Kidney epithelial cell (primary cell): ENCODE results near the gene ARAP1. TPM values are rescaled to one million over a fixed set of nuclear protein-coding genes. Genes with fewer than 3 reads are reported as not detected.
A peak's percentile ranks its signal among the peaks of the same experiment; 100 is the strongest.

Source experiments
- DNase-seq: peaks from one replicate; pipeline ENCODE4 v3.0.0-alpha.2; 2010; ENCODE audit warnings: low read depth
- H3K27me3 ChIP-seq: 2 replicates; pipeline ENCODE4 v1.6.0; 2011; ENCODE audit warnings: low read length; ENCODE audit not compliant: control insufficient read depth, insufficient read depth
- H3K36me3 ChIP-seq: 2 replicates; pipeline ENCODE4 v1.5.1; 2011; ENCODE audit warnings: low read length; ENCODE audit not compliant: control insufficient read depth, insufficient read depth
- H3K4me3 ChIP-seq: 2 replicates; pipeline ENCODE4 v1.5.1; 2011; ENCODE audit warnings: low read depth, mild to moderate bottlenecking, control low read depth, low read length
- CTCF ChIP-seq: IDR thresholded peaks from 2 replicates; pipeline ENCODE4 v1.5.1; 2011; ENCODE audit warnings: mild to moderate bottlenecking, moderate library complexity, low read length, control low read depth, inconsistent platforms; ENCODE audit not compliant: insufficient read depth, poor library complexity, severe bottlenecking
- total RNA-seq: library from RNA; depleted of rRNA; stranded (reverse); fragments of >200 nt; gene quantifications from 2 replicates; pipeline ENCODE4 v1.2.3, GENCODE V29; 2015

ARAP1 gene
- total RNA-seq, 1 donor from 2014 or later = 97.1 TPM

GRCh38 chr11:72786305-72787215 lies 34.4 kb upstream of the ARAP1 start:
- Histone ChIP-seq H3K27me3 (no peaks in the 10 kb centered on the region), H3K4me3 (no peak overlapping the region), H3K36me3 (no peaks in the 10 kb centered on the region)
- DNase-seq = no peak
- no peak for TF ChIP-seq CTCF

- no peak for TF ChIP-seq CTCF
- Histone ChIP-seq H3K27me3 (no peaks in the 10 kb centered on the region), H3K36me3 (no peaks in the 10 kb centered on the region), H3K4me3 (no peak overlapping the region)
- DNase-seq = no peak
These were observed 32.5 kb upstream of the ARAP1 start for GRCh38 chr11:72784662-72785061.

- no peaks in the 10 kb centered on the region for H3K27me3 ChIP-seq
- H3K36me3 ChIP-seq = no peaks in the 10 kb centered on the region
- DNase-seq = no peak
- no peak for TF ChIP-seq CTCF
- no peak overlapping the region for H3K4me3 ChIP-seq
These were observed 31.1 kb upstream of the ARAP1 start for GRCh38 chr11:72783144-72783905.

GRCh38 chr11:72782081-72782920 lies 30.1 kb upstream of the ARAP1 start:
- no peak for DNase-seq
- no peak for TF ChIP-seq CTCF
- no peaks in the 10 kb centered on the region for H3K27me3 ChIP-seq
- H3K4me3 ChIP-seq = peak overlapping the region; percentile 49
- no peaks in the 10 kb centered on the region for H3K36me3 ChIP-seq

GRCh38 chr11:72781313-72782080 lies 29.3 kb upstream of the ARAP1 start:
- DNase-seq = no peak
- no peak for TF ChIP-seq CTCF
- Histone ChIP-seq H3K27me3 (no peaks in the 10 kb centered on the region), H3K4me3 (peak overlapping the region; percentile 49), H3K36me3 (no peaks in the 10 kb centered on the region)
